Measurements from ENCODE around the gene MOV10.

GRCh38 chr1:112689196-112689841 is 14.9 kb downstream of the MOV10 start:
- TF ChIP-seq CTCF (IDR thresholded peaks at IDR 0.05; ENCODE audit: borderline replicate concordance, extremely low read depth, low read length, poor library complexity, severe bottlenecking) (no peak), EZH2 (IDR thresholded peaks at IDR 0.05; ENCODE audit: borderline replicate concordance, low read depth, low read length, severe bottlenecking) (no peak)

All from DND-41 (cell line).